Lower leg skin (tissue), 3 donors: ENCODE results near the gene ZIM2.

Source experiments
- CTCF ChIP-seq, 3 donors: fragments of 450-650 bp; IDR thresholded peaks; one replicate each; pipeline ENCODE4 v1.5.1; 2016; ENCODE audit warnings: antibody characterized with exemption in 3 of 3, mild to moderate bottlenecking in 3 of 3, moderate library complexity in 2 of 3
- POLR2A ChIP-seq, 2 donors: fragments of 450-650 bp; IDR thresholded peaks; one replicate each; pipeline ENCODE4 v1.6.1; 2016 to 2017; ENCODE audit warnings: antibody characterized with exemption in 2 of 2, mild to moderate bottlenecking in 1 of 2, moderate library complexity in 1 of 2

- TF ChIP-seq POLR2A (IDR thresholded peaks at IDR 0.05) (no peak), CTCF (IDR thresholded peaks at IDR 0.05) (no peak)
Measured at GRCh38 chr19:56841193-56841543, 642 bp upstream of the ZIM2 start.
